Measurements from ENCODE around the gene YES1. TPM values are rescaled to one million over a fixed set of nuclear protein-coding genes. Genes with fewer than 3 reads are reported as not detected.

Gene YES1
- total RNA-seq, 1 donor from 2014 or later = 209 TPM

DNA sequence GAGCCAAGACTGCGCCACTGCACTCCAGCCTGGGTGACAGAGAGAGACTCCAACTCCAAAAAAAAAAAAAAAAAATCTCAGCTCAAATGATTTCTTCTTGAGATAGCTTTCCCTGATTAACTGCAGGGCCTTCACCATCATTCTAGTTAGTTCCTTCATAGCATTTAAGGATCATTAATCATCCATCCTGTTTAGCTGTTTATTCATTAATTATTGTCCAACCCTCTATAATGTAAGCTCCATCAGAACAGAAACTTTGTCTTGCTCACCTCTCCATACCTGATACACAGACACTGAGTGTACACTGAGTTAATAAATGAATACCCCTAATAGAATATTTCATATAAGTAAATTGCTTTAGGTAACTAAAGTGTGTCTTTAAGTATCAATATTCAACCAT is 57.4 kb downstream of the YES1 start:
- H3K4me3 Mint-ChIP-seq = no peak overlapping the region
- H3K27me3 Mint-ChIP-seq (ENCODE audit: insufficient read depth, low read depth) = peaks cover 2% of the 10 kb centered on the region
- H3K4me1 ChIP-seq = no peaks in the 10 kb centered on the region
- no peaks in the 10 kb centered on the region for H3F3A ChIP-seq (ENCODE audit: low read depth)
- no peaks in the 10 kb centered on the region for H3K4me1 Mint-ChIP-seq
- TF ChIP-seq, protein P1, sequence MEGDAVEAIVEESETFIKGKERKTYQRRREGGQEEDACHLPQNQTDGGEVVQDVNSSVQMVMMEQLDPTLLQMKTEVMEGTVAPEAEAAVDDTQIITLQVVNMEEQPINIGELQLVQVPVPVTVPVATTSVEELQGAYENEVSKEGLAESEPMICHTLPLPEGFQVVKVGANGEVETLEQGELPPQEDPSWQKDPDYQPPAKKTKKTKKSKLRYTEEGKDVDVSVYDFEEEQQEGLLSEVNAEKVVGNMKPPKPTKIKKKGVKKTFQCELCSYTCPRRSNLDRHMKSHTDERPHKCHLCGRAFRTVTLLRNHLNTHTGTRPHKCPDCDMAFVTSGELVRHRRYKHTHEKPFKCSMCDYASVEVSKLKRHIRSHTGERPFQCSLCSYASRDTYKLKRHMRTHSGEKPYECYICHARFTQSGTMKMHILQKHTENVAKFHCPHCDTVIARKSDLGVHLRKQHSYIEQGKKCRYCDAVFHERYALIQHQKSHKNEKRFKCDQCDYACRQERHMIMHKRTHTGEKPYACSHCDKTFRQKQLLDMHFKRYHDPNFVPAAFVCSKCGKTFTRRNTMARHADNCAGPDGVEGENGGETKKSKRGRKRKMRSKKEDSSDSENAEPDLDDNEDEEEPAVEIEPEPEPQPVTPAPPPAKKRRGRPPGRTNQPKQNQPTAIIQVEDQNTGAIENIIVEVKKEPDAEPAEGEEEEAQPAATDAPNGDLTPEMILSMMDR (IDR thresholded peaks at IDR 0.05) = no peak
- TF ChIP-seq EZH2 (IDR thresholded peaks at IDR 0.05) (no peak), EZH2phosphoT487 (IDR thresholded peaks at IDR 0.05) (no peak)
- H3K9me3 Mint-ChIP-seq = no peaks in the 10 kb centered on the region
- no peak for DNase-seq (ENCODE audit: low spot score)
- no peaks in the 10 kb centered on the region for H3K9me3 ChIP-seq (ENCODE audit: low read depth)
- H3K27ac ChIP-seq = no peak overlapping the region
- H4K20me1 ChIP-seq (ENCODE audit: low read depth) = peaks cover 6% of the 10 kb centered on the region
- no peak overlapping the region for H3K9ac ChIP-seq
- H3K36me3 ChIP-seq = peaks cover 8% of the 10 kb centered on the region
- peaks cover 10% of the 10 kb centered on the region for H3K36me3 Mint-ChIP-seq
- no peak overlapping the region for H3K27ac Mint-ChIP-seq
- no peaks in the 10 kb centered on the region for H3K27me3 ChIP-seq
- H3K4me2 ChIP-seq = no peak overlapping the region
- H2AFZ ChIP-seq (replicated peaks) = no peak overlapping the region
- peaks cover 37% of the 10 kb centered on the region for H3K79me2 ChIP-seq (ENCODE audit: low read depth)
- H3K4me3 ChIP-seq = no peak overlapping the region

DNA sequence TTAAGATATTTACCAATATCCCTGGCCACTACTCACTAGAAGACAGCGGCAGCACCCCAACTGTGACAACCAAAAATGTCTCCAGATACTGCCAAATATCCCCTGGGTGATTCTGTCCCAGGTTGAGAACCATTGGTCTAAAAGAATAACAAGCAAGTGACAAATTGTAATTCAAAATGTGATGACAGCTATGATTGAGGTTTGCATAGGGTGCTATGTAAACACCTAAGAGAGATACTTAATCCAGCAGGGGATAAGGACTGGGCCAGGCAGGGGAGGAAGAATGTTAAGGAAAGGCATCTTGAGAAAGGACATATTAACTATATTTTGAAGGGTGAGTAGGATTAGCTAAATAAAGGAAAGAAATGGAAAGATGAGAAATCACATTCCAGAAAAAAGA is 61.6 kb downstream of the YES1 start:
- H3K4me2 ChIP-seq = no peak overlapping the region
- no peaks in the 10 kb centered on the region for H3K9me3 ChIP-seq (ENCODE audit: low read depth)
- H3K79me2 ChIP-seq (ENCODE audit: low read depth) = no peaks in the 10 kb centered on the region
- no peak overlapping the region for H3K9ac ChIP-seq
- no peaks in the 10 kb centered on the region for H3K4me1 ChIP-seq
- peaks cover 2% of the 10 kb centered on the region for H4K20me1 ChIP-seq (ENCODE audit: low read depth)
- no peaks in the 10 kb centered on the region for H3K27me3 ChIP-seq
- Mint-ChIP-seq H3K27me3 (ENCODE audit: insufficient read depth, low read depth) (peaks cover 2% of the 10 kb centered on the region), H3K27ac (no peak overlapping the region), H3K9me3 (no peaks in the 10 kb centered on the region), H3K4me1 (no peaks in the 10 kb centered on the region), H3K36me3 (peaks cover 15% of the 10 kb centered on the region), H3K4me3 (no peak overlapping the region)
- H3F3A ChIP-seq (ENCODE audit: low read depth) = no peaks in the 10 kb centered on the region
- H3K27ac ChIP-seq = no peak overlapping the region
- TF ChIP-seq EZH2 (IDR thresholded peaks at IDR 0.05) = no peak
- TF ChIP-seq EZH2phosphoT487 (IDR thresholded peaks at IDR 0.05) = no peak
- TF ChIP-seq, protein P1 (IDR thresholded peaks at IDR 0.05) = no peak
- H3K4me3 ChIP-seq = no peak overlapping the region
- H2AFZ ChIP-seq (replicated peaks) = no peak overlapping the region
- DNase-seq (ENCODE audit: low spot score) = no peak
- peaks cover 14% of the 10 kb centered on the region for H3K36me3 ChIP-seq

DNA sequence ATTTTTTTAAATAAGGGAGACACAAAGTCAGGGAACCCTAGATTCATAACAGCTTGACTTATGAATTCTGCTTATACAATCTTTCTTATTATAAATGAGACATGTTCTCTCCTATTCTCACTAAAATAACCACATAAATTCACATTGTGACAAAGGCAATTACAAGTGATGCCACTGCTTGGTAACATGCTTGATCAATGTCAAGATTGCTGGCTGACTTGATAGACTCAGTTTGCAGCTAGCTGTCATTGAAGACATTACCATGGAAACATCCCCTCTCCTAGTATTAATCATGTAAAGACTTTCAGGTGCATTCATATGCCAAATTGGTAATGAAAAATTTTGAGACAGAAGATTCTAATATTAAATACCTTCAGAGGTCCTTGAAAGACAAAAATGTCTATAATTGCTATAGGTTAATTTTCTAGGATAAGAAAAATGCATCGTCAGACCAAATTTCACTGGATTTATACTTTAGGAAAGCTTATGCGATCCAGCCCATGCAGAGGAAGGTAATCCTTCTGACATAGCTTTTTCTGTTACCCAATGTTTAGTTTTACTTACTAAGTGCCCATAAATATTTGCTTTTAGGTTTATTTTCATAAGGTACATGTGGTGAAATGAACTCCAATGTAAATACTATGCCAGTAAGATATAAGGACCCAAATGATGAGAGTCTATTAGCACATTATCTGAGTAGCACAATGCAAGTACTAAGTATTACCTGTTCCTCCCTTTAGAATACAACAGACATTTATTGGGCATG is 67.0 kb downstream of the YES1 start:
- H3F3A ChIP-seq (ENCODE audit: low read depth) = peaks cover 16% of the 10 kb centered on the region
- Mint-ChIP-seq H3K9me3 (no peaks in the 10 kb centered on the region), H3K36me3 (peaks cover 9% of the 10 kb centered on the region), H3K4me3 (no peak overlapping the region), H3K4me1 (no peaks in the 10 kb centered on the region), H3K27ac (no peak overlapping the region), H3K27me3 (ENCODE audit: insufficient read depth, low read depth) (no peaks in the 10 kb centered on the region)
- no peak for DNase-seq (ENCODE audit: low spot score)
- no peak overlapping the region for H3K27ac ChIP-seq
- no peaks in the 10 kb centered on the region for H3K9me3 ChIP-seq (ENCODE audit: low read depth)
- TF ChIP-seq EZH2phosphoT487 (IDR thresholded peaks at IDR 0.05) (no peak), EZH2 (IDR thresholded peaks at IDR 0.05) (no peak)
- TF ChIP-seq, protein P1 (IDR thresholded peaks at IDR 0.05) = no peak
- peaks cover 11% of the 10 kb centered on the region for H3K36me3 ChIP-seq
- H3K4me3 ChIP-seq = no peak overlapping the region
- H3K9ac ChIP-seq = no peak overlapping the region
- H2AFZ ChIP-seq (replicated peaks) = no peak overlapping the region
- no peak overlapping the region for H3K4me2 ChIP-seq
- no peaks in the 10 kb centered on the region for H3K27me3 ChIP-seq
- H3K79me2 ChIP-seq (ENCODE audit: low read depth) = no peaks in the 10 kb centered on the region
- H4K20me1 ChIP-seq (ENCODE audit: low read depth) = no peaks in the 10 kb centered on the region
- no peaks in the 10 kb centered on the region for H3K4me1 ChIP-seq
